ENCODE data around the gene LRRFIP2. TPM values are rescaled to one million over a fixed set of nuclear protein-coding genes. Genes with fewer than 3 reads are reported as not detected.
"Not testable (repeated sequence)": the region's sequence is repeated elsewhere in the genome, so short reads cannot be mapped to it uniquely, and the experiment has no call there.

Gene LRRFIP2
- total RNA-seq, 1 donor from 2014 or later, result 48.0 TPM

DNA sequence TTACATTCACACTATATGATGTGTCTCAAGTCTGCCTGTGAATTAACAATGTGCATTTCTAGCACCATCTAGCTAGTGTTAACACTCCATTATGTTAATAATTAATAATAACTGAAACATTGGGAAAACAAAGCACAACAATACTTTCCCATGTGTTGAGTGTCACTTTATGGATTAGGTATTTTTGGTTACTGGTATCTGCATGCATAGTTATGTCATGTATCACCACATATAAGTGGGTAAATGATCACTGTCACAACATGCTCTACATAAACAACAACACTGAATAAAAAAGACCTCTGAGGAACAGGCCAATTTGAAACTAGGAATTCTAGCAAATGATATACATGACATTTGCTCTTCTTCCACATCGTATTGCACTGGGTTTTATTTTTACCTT lies 106.4 kb downstream of the LRRFIP2 start:
- Mint-ChIP-seq H3K4me1 (ENCODE audit: low read depth) (peaks cover 4% of the 10 kb centered on the region), H3K36me3 (ENCODE audit: insufficient read depth) (peaks cover 15% of the 10 kb centered on the region), H3K27ac (no peak overlapping the region), H3K9me3 (ENCODE audit: low read depth) (no peaks in the 10 kb centered on the region), H3K27me3 (no peaks in the 10 kb centered on the region), H3K4me3 (ENCODE audit: low read depth) (no peak overlapping the region)
- no peak for DNase-seq (ENCODE audit: low spot score, unreplicated experiment)
- no peak for TF ChIP-seq CTCF (IDR thresholded peaks at IDR 0.05; ENCODE audit: unreplicated experiment)

DNA sequence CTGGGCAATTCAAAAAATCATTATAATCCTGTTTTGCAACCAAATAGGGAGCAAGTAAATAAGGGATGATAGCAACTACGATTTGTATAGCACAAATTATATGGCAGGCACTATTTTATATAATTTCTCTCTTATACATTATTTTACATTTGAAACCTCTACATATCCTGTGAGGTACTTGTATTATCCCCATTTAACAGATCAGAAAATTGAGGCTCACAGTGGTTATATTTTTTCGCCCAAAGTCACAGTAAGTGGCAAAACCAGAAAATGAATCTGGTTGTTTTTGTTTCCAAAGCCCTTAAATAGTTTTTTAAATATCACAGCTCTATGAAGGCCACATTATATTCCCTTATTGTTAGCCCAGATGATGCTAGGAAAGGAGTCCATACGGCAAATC lies 106.8 kb downstream of the LRRFIP2 start:
- no peak for TF ChIP-seq CTCF (IDR thresholded peaks at IDR 0.05; ENCODE audit: unreplicated experiment)
- peaks cover 15% of the 10 kb centered on the region for H3K36me3 Mint-ChIP-seq (ENCODE audit: insufficient read depth)
- H3K4me3 Mint-ChIP-seq (ENCODE audit: low read depth), result no peak overlapping the region
- no peak overlapping the region for H3K27ac Mint-ChIP-seq
- H3K27me3 Mint-ChIP-seq, result no peaks in the 10 kb centered on the region
- H3K9me3 Mint-ChIP-seq (ENCODE audit: low read depth), result no peaks in the 10 kb centered on the region
- no peak for DNase-seq (ENCODE audit: low spot score, unreplicated experiment)
- H3K4me1 Mint-ChIP-seq (ENCODE audit: low read depth), result peaks cover 4% of the 10 kb centered on the region

DNA sequence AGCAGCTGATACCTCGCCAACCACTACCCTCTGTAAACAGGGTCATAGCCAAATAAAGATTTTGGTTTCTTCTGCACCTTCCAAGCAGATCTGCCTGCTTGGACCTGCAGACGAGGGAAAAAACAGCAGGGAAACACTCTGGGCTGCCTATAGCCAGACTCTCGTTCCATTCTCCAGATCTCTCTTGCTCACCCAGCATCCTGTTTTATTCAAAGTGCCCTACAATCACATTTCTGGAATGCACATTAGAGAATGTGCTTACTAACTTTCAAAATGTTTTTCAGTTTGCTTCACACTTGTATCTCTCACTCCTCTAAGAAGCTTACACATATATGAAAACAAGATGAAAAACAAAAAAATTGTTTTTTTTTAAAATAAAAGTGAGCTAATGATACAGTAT lies 109.6 kb downstream of the LRRFIP2 start:
- DNase-seq (ENCODE audit: low spot score, unreplicated experiment), result no peak
- Mint-ChIP-seq H3K36me3 (ENCODE audit: insufficient read depth) (peaks cover 22% of the 10 kb centered on the region), H3K27ac (no peak overlapping the region), H3K9me3 (ENCODE audit: low read depth) (no peaks in the 10 kb centered on the region), H3K4me1 (ENCODE audit: low read depth) (peaks cover 4% of the 10 kb centered on the region), H3K27me3 (no peaks in the 10 kb centered on the region), H3K4me3 (ENCODE audit: low read depth) (no peak overlapping the region)
- TF ChIP-seq CTCF (IDR thresholded peaks at IDR 0.05; ENCODE audit: unreplicated experiment), result no peak

GRCh38 chr3:37058117-37058516 lies 116.3 kb downstream of the LRRFIP2 start:
- Mint-ChIP-seq H3K27ac (no peak overlapping the region), H3K27me3 (no peaks in the 10 kb centered on the region), H3K4me3 (ENCODE audit: low read depth) (no peak overlapping the region), H3K36me3 (ENCODE audit: insufficient read depth) (peaks cover 22% of the 10 kb centered on the region), H3K4me1 (ENCODE audit: low read depth) (no peaks in the 10 kb centered on the region), H3K9me3 (ENCODE audit: low read depth) (no peaks in the 10 kb centered on the region)
- DNase-seq (ENCODE audit: low spot score, unreplicated experiment), result no peak
- TF ChIP-seq CTCF (IDR thresholded peaks at IDR 0.05; ENCODE audit: unreplicated experiment), result no peak

GRCh38 chr3:37056826-37057225 lies 117.6 kb downstream of the LRRFIP2 start:
- peaks cover 24% of the 10 kb centered on the region for H3K36me3 Mint-ChIP-seq (ENCODE audit: insufficient read depth)
- no peak for TF ChIP-seq CTCF (IDR thresholded peaks at IDR 0.05; ENCODE audit: unreplicated experiment)
- no peaks in the 10 kb centered on the region for H3K9me3 Mint-ChIP-seq (ENCODE audit: low read depth)
- H3K4me1 Mint-ChIP-seq (ENCODE audit: low read depth), result peaks cover 5% of the 10 kb centered on the region
- peak overlapping the region; percentile 19 for H3K27ac Mint-ChIP-seq
- DNase-seq (ENCODE audit: low spot score, unreplicated experiment), result no peak
- no peaks in the 10 kb centered on the region for H3K27me3 Mint-ChIP-seq
- H3K4me3 Mint-ChIP-seq (ENCODE audit: low read depth), result no peak overlapping the region

GRCh38 chr3:37055077-37055476 lies 119.3 kb downstream of the LRRFIP2 start:
- H3K27me3 Mint-ChIP-seq; DNase-seq (ENCODE audit: low spot score, unreplicated experiment); H3K4me1 Mint-ChIP-seq (ENCODE audit: low read depth); H3K9me3 Mint-ChIP-seq (ENCODE audit: low read depth); H3K4me3 Mint-ChIP-seq (ENCODE audit: low read depth): not testable (repeated sequence)
- peaks cover 18% of the 10 kb centered on the region for H3K36me3 Mint-ChIP-seq (ENCODE audit: insufficient read depth)
- H3K27ac Mint-ChIP-seq, result peak overlapping the region; percentile 62
